GM12892 (cell line): ENCODE data around the gene PRRX2.

Experiments
- POLR2A ChIP-seq: IDR thresholded peaks from 2 replicates; pipeline ENCODE4 v1.6.1; 2011; ENCODE audit warnings: low read depth, low read length, control low read depth
- POLR2AphosphoS5 ChIP-seq: IDR thresholded peaks from 2 replicates; pipeline ENCODE4 v1.6.1; 2011; ENCODE audit warnings: low read depth, low read length, control low read depth
- TAF1 ChIP-seq: IDR thresholded peaks from 2 replicates; pipeline ENCODE4 v1.6.1; 2011; ENCODE audit warnings: low read depth, mild to moderate bottlenecking, control low read depth, low read length, borderline replicate concordance

GRCh38 chr9:129759319-129759718 lies 93.9 kb downstream of the PRRX2 start:
- TF ChIP-seq POLR2A (no peak), POLR2AphosphoS5 (no peak), TAF1 (no peak)
